OCI-LY1 (cell line): ENCODE results near the gene EML6.

Experiments
- H2AFZ ChIP-seq: fragments of 200-600 bp; sonication (generic), shearing (Covaris generic); 2 replicates; pipeline ENCODE4 v1.6.0; 2014; ENCODE audit warnings: antibody characterized with exemption, mild to moderate bottlenecking, low read length
- H3F3A ChIP-seq: fragments of 200-600 bp; sonication (generic), shearing (Covaris generic); 2 replicates; pipeline ENCODE4 v1.6.0; 2014; ENCODE audit warnings: mild to moderate bottlenecking, antibody characterized with exemption, low read length, moderate library complexity; ENCODE audit not compliant: insufficient read depth
- H3K27ac ChIP-seq: fragments of 200-600 bp; sonication (generic); 2 replicates; pipeline ENCODE4 v1.5.1; 2014; ENCODE audit warnings: low read length, mixed run types, mild to moderate bottlenecking, low read depth; ENCODE audit not compliant: poor library complexity, severe bottlenecking
- H3K27me3 ChIP-seq: fragments of 200-600 bp; sonication (generic); 2 replicates; pipeline ENCODE4 v1.6.0; 2014; ENCODE audit warnings: antibody characterized with exemption, mild to moderate bottlenecking, low read length, moderate library complexity; ENCODE audit not compliant: insufficient read depth
- H3K36me3 ChIP-seq: fragments of 200-600 bp; sonication (generic); 2 replicates; pipeline ENCODE4 v1.6.1; 2014; ENCODE audit warnings: mild to moderate bottlenecking, antibody characterized with exemption, low read length, moderate library complexity, mixed read lengths; ENCODE audit not compliant: insufficient read depth
- H3K4me1 ChIP-seq: fragments of 200-600 bp; sonication (generic); 2 replicates; pipeline ENCODE4 v1.5.1; 2014; ENCODE audit warnings: mild to moderate bottlenecking, low read length, moderate library complexity; ENCODE audit not compliant: insufficient read depth, severe bottlenecking
- H3K4me2 ChIP-seq: fragments of 200-600 bp; sonication (generic), shearing (Covaris generic); 2 replicates; pipeline ENCODE4 v1.6.1; 2014; ENCODE audit warnings: low read length
- H3K4me3 ChIP-seq: fragments of 200-600 bp; sonication (generic); 2 replicates; pipeline ENCODE4 v1.5.1; 2014; ENCODE audit warnings: low read length, low read depth, mild to moderate bottlenecking, mixed read lengths; ENCODE audit not compliant: poor library complexity, severe bottlenecking
- H3K79me2 ChIP-seq: fragments of 200-600 bp; shearing (Covaris generic); 2 replicates; pipeline ENCODE4 v1.6.1; 2016; ENCODE audit warnings: mixed run types, low read length, mixed read lengths; ENCODE audit not compliant: insufficient read depth
- H3K9ac ChIP-seq: fragments of 200-600 bp; sonication (generic), shearing (Covaris generic); 2 replicates; pipeline ENCODE4 v1.6.1; 2014; ENCODE audit warnings: mild to moderate bottlenecking, low read length, mixed read lengths
- H3K9me2 ChIP-seq: fragments of 200-600 bp; sonication (generic), shearing (Covaris generic); 2 replicates; pipeline ENCODE4 v1.6.1; 2014; ENCODE audit warnings: low read depth, mild to moderate bottlenecking, low read length, mixed read lengths
- H3K9me3 ChIP-seq: fragments of 200-600 bp; shearing (Covaris generic); 2 replicates; pipeline ENCODE4 v1.6.1; 2014; ENCODE audit warnings: low read length, mixed read lengths
- H4K20me1 ChIP-seq: fragments of 200-600 bp; sonication (generic), shearing (Covaris generic); 2 replicates; pipeline ENCODE4 v1.6.0; 2016; ENCODE audit warnings: mild to moderate bottlenecking, low read length; ENCODE audit not compliant: insufficient read depth
- CTCF ChIP-seq: fragments of 200-600 bp; sonication (generic), shearing (Covaris generic); IDR thresholded peaks from 2 replicates; pipeline ENCODE4 v1.5.1; 2017; ENCODE audit warnings: mild to moderate bottlenecking, antibody characterized with exemption, low read length, moderate library complexity, mixed read lengths
- EZH2 ChIP-seq: fragments of 200-600 bp; sonication (generic), shearing (Covaris generic); IDR thresholded peaks from 2 replicates; pipeline ENCODE4 v1.8.0; 2017; ENCODE audit warnings: borderline replicate concordance, mixed run types, mild to moderate bottlenecking, antibody characterized with exemption, low read length, moderate library complexity, mixed read lengths

EML6 gene

DNA sequence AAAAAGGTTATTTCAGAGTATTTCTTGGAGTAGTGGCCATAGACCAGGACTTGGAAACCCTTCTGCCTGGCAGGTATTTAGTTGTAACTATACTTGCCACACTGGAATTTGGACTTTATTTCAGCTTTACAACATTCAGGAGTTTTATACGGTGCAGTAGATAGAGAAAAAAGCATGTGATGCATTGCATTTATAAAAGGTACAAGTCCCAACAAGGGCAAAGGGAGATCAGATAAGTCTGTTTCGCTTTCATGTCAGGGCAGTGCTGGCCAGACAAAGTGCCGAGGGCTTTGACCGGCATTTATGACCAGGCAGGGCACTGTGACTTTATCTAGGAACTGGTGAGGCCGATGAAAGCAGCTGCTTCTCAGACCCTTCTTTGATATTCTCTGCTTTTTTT, 181.4 kb downstream of the EML6 start:
- no peaks in the 10 kb centered on the region for H3K79me2 ChIP-seq
- H3F3A ChIP-seq = no peaks in the 10 kb centered on the region; the same call in 1 of the 2 replicates
- H3K9me3 ChIP-seq = no peaks in the 10 kb centered on the region
- no peaks in the 10 kb centered on the region for H4K20me1 ChIP-seq
- H3K4me3 ChIP-seq = no peak overlapping the region
- H3K27me3 ChIP-seq = no peaks in the 10 kb centered on the region
- no peaks in the 10 kb centered on the region for H3K4me1 ChIP-seq
- peaks cover 100% of the 10 kb centered on the region for H3K36me3 ChIP-seq
- no peak overlapping the region for H3K4me2 ChIP-seq
- no peaks in the 10 kb centered on the region for H3K9me2 ChIP-seq
- no peak overlapping the region for H3K27ac ChIP-seq
- no peak overlapping the region for H3K9ac ChIP-seq
- TF ChIP-seq EZH2 (no peak), CTCF (no peak)
- no peak overlapping the region for H2AFZ ChIP-seq

- H3K27ac ChIP-seq = no peak overlapping the region
- H3K36me3 ChIP-seq = peaks cover 100% of the 10 kb centered on the region
- H3K4me3 ChIP-seq = no peak overlapping the region
- no peaks in the 10 kb centered on the region for H3K9me2 ChIP-seq
- H3K4me1 ChIP-seq = no peaks in the 10 kb centered on the region
- no peaks in the 10 kb centered on the region for H3K9me3 ChIP-seq
- no peaks in the 10 kb centered on the region for H4K20me1 ChIP-seq
- peaks cover 3% of the 10 kb centered on the region; the same call in 1 of the 2 replicates for H3F3A ChIP-seq
- no peaks in the 10 kb centered on the region for H3K79me2 ChIP-seq
- H2AFZ ChIP-seq = no peak overlapping the region
- TF ChIP-seq CTCF (no peak), EZH2 (no peak)
- no peak overlapping the region for H3K9ac ChIP-seq
- no peaks in the 10 kb centered on the region for H3K27me3 ChIP-seq
- no peak overlapping the region for H3K4me2 ChIP-seq
Observed at GRCh38 chr2:54906716-54907115, 183.3 kb downstream of the EML6 start.

- TF ChIP-seq CTCF = no peak
- no peak for TF ChIP-seq EZH2
- no peaks in the 10 kb centered on the region for H3K27me3 ChIP-seq
- H3K79me2 ChIP-seq = no peaks in the 10 kb centered on the region
- H3K27ac ChIP-seq = no peak overlapping the region
- H3K9me2 ChIP-seq = no peaks in the 10 kb centered on the region
- H3F3A ChIP-seq = peaks cover 3% of the 10 kb centered on the region; the same call in 1 of the 2 replicates
- H3K4me3 ChIP-seq = no peak overlapping the region
- H3K9me3 ChIP-seq = no peaks in the 10 kb centered on the region
- peaks cover 100% of the 10 kb centered on the region for H3K36me3 ChIP-seq
- no peaks in the 10 kb centered on the region for H3K4me1 ChIP-seq
- no peak overlapping the region for H3K4me2 ChIP-seq
- H2AFZ ChIP-seq = no peak overlapping the region
- no peak overlapping the region for H3K9ac ChIP-seq
- no peaks in the 10 kb centered on the region for H4K20me1 ChIP-seq
Observed at GRCh38 chr2:54907663-54908062, 184.2 kb downstream of the EML6 start.
